Nephron progenitor cell (in vitro differentiated cells): ENCODE results near the gene CFAP43.

ENCODE experiments used
- DNase-seq: peaks from one replicate; pipeline ENCODE4 v3.0.0; 2021
- H3K27ac Mint-ChIP-seq: 2 replicates; pipeline ENCODE4 v1.8.0; 2021; ENCODE audit warnings: mild to moderate bottlenecking, moderate library complexity, mixed read lengths
- H3K27me3 Mint-ChIP-seq: 2 replicates; pipeline ENCODE4 v1.8.0; 2021; ENCODE audit warnings: mild to moderate bottlenecking, low read depth, mixed read lengths; ENCODE audit not compliant: poor library complexity
- H3K36me3 Mint-ChIP-seq: 2 replicates; pipeline ENCODE4 v1.8.0; 2021; ENCODE audit warnings: low read depth, mixed read lengths
- H3K4me1 Mint-ChIP-seq: 2 replicates; pipeline ENCODE4 v1.8.0; 2021; ENCODE audit warnings: mixed read lengths
- H3K4me3 Mint-ChIP-seq: 2 replicates; pipeline ENCODE4 v1.8.0; 2021; ENCODE audit warnings: mild to moderate bottlenecking, moderate library complexity, mixed read lengths
- H3K9me3 Mint-ChIP-seq: 2 replicates; pipeline ENCODE4 v1.8.0; 2021; ENCODE audit warnings: mild to moderate bottlenecking, moderate library complexity, mixed read lengths
- TF ChIP-seq, protein P1 (sequence below): fragments of 200-600 bp; sonication (generic); IDR thresholded peaks from 2 replicates; pipeline ENCODE4 v1.5.0; 2021; ENCODE audit warnings: antibody characterized with exemption

The CFAP43 gene

DNA sequence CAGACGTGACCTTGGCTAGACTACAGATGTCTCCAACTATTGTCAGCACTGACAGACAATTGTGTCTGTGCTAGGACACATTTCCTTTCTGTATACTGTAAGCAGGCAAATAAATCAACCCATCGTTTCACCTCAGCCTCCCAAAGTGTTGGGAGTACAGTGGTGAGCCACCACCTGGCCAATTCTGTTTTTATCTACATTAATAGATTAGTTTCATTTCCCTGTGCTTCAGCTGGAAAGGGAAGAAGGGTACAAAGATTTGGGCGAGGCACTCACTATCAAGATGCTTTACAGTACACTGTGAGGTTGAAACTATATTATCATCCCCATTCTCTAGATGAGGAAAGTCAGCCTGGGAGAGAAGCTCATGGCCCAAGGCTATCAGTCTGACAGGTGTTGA lies 88.3 kb downstream of the CFAP43 start:
- Mint-ChIP-seq H3K36me3 (no peaks in the 10 kb centered on the region), H3K27ac (no peak overlapping the region), H3K4me3 (no peak overlapping the region), H3K27me3 (no peaks in the 10 kb centered on the region), H3K4me1 (peaks cover 10% of the 10 kb centered on the region), H3K9me3 (peaks cover 6% of the 10 kb centered on the region)
- no peak for DNase-seq
- TF ChIP-seq, protein P1, sequence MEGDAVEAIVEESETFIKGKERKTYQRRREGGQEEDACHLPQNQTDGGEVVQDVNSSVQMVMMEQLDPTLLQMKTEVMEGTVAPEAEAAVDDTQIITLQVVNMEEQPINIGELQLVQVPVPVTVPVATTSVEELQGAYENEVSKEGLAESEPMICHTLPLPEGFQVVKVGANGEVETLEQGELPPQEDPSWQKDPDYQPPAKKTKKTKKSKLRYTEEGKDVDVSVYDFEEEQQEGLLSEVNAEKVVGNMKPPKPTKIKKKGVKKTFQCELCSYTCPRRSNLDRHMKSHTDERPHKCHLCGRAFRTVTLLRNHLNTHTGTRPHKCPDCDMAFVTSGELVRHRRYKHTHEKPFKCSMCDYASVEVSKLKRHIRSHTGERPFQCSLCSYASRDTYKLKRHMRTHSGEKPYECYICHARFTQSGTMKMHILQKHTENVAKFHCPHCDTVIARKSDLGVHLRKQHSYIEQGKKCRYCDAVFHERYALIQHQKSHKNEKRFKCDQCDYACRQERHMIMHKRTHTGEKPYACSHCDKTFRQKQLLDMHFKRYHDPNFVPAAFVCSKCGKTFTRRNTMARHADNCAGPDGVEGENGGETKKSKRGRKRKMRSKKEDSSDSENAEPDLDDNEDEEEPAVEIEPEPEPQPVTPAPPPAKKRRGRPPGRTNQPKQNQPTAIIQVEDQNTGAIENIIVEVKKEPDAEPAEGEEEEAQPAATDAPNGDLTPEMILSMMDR = no peak

DNA sequence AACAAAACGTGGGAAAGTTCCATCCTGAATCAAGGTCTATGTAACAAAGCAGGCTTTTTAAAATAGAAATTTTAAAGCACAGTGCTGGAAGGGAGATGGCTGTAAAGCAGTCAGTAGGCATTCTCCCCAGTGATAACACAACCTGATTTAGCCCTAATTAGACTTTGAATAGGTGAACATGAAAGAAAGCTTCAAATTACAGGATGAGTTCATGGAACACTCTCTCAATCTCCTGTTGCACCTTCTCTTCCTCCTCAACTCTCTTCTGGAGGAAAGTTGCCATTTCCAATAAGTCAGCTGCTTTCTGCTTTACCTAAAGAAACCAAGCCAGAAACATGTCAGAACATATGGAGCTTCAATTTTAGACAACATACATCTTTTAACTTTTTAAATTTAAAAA lies 90.1 kb downstream of the CFAP43 start:
- TF ChIP-seq, protein P1 = no peak
- peaks cover 5% of the 10 kb centered on the region for H3K4me1 Mint-ChIP-seq
- peaks cover 7% of the 10 kb centered on the region for H3K9me3 Mint-ChIP-seq
- no peaks in the 10 kb centered on the region for H3K36me3 Mint-ChIP-seq
- no peak overlapping the region for H3K4me3 Mint-ChIP-seq
- no peaks in the 10 kb centered on the region for H3K27me3 Mint-ChIP-seq
- no peak for DNase-seq
- H3K27ac Mint-ChIP-seq = no peak overlapping the region

DNA sequence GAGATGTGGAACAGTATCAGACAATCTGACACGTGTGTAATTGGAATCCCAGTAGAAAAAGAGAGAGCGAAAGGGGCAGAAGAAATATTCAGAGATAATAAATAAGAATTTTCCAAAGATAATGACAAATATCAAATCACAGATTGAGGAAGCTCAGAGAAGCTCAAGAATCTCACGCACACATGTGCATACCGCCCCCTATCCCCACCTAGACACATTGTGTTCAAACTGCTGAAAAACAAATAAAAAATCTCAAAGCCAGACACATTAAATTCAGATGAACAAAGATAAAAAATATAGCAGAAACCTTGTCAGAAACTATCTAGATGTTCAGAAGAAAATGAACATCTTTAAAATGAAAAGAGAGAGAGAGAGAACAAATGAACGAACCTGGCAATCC lies 92.9 kb downstream of the CFAP43 start:
- Mint-ChIP-seq H3K36me3 (no peaks in the 10 kb centered on the region), H3K27ac (no peak overlapping the region), H3K4me1 (peaks cover 5% of the 10 kb centered on the region), H3K4me3 (no peak overlapping the region), H3K9me3 (peaks cover 7% of the 10 kb centered on the region), H3K27me3 (no peaks in the 10 kb centered on the region)
- no peak for DNase-seq
- TF ChIP-seq, protein P1 = no peak

DNA sequence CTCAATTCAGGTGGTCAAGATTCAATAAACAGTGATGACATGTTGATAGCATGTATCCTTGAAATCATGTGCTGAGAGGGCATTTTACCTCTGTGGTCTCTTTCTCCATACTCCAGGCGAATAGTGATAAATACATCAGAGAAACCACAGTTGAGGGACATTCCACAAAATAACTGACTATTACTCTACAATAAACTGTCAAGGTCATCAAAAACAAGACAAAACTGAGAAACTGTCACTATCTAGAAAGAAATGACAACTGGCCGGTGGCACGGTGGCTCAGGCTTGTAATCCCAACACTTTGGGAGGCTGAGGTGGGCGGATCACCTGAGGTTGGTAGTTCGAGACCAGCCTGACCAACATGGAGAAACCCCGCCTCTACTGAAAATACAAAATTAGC lies 94.0 kb downstream of the CFAP43 start:
- TF ChIP-seq, protein P1 = no peak
- Mint-ChIP-seq H3K36me3 (no peaks in the 10 kb centered on the region), H3K4me1 (peaks cover 5% of the 10 kb centered on the region), H3K27me3 (no peaks in the 10 kb centered on the region), H3K27ac (no peak overlapping the region), H3K9me3 (peaks cover 7% of the 10 kb centered on the region), H3K4me3 (no peak overlapping the region)
- no peak for DNase-seq

DNA sequence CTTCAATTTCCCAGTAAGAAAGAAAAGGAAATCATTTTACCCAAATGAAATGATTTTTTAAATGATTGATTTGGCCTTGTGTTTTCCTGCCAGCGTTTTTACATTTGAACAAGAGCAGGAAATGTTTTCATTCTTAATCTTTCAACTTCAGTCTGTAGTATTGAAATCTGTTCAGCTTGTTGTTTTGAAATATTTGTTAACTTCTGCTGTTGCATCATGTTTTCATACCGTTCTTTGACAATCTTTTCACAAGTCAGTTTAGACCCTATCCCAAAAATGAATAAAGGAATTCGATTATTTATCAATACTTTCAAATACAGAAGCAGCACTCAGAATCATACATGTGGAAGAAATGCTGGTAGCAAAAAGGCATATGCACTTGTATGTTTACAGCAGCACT lies 102.1 kb downstream of the CFAP43 start:
- H3K36me3 Mint-ChIP-seq = peaks cover 15% of the 10 kb centered on the region
- no peak overlapping the region for H3K4me3 Mint-ChIP-seq
- H3K9me3 Mint-ChIP-seq = no peaks in the 10 kb centered on the region
- H3K27ac Mint-ChIP-seq = no peak overlapping the region
- TF ChIP-seq, protein P1 = no peak
- DNase-seq = no peak
- no peaks in the 10 kb centered on the region for H3K4me1 Mint-ChIP-seq
- peaks cover 7% of the 10 kb centered on the region for H3K27me3 Mint-ChIP-seq

DNA sequence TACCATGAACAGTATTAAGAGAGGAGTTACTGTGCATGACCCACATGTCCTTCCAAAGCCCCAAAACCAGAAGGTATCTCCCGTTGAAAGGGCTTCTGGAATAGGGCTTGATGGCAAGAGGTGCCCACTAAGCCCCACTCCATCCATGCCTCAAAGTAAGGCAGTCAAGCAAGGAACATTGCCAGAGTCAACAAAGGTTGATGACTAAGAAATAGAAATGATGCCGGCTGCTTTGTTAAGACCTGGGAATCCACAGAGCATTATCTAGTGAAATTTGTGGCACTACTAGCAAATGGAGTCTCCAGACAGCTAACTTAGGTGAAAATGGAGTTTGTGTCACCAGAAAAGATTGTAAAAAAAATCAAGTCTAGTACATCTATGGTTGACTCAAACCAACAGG lies 104.0 kb downstream of the CFAP43 start:
- peaks cover 20% of the 10 kb centered on the region for H3K36me3 Mint-ChIP-seq
- no peak for DNase-seq
- H3K9me3 Mint-ChIP-seq = no peaks in the 10 kb centered on the region
- peaks cover 7% of the 10 kb centered on the region for H3K27me3 Mint-ChIP-seq
- H3K27ac Mint-ChIP-seq = no peak overlapping the region
- no peak overlapping the region for H3K4me3 Mint-ChIP-seq
- H3K4me1 Mint-ChIP-seq = peaks cover 11% of the 10 kb centered on the region
- TF ChIP-seq, protein P1 = no peak
